Measurements from ENCODE around the gene SETD2. TPM values are rescaled to one million over a fixed set of nuclear protein-coding genes. Genes with fewer than 3 reads are reported as not detected.

SETD2 gene
- total RNA-seq, 4 donors from 2014 or later: 35.7 to 48.5 (median 40.4) TPM

DNA sequence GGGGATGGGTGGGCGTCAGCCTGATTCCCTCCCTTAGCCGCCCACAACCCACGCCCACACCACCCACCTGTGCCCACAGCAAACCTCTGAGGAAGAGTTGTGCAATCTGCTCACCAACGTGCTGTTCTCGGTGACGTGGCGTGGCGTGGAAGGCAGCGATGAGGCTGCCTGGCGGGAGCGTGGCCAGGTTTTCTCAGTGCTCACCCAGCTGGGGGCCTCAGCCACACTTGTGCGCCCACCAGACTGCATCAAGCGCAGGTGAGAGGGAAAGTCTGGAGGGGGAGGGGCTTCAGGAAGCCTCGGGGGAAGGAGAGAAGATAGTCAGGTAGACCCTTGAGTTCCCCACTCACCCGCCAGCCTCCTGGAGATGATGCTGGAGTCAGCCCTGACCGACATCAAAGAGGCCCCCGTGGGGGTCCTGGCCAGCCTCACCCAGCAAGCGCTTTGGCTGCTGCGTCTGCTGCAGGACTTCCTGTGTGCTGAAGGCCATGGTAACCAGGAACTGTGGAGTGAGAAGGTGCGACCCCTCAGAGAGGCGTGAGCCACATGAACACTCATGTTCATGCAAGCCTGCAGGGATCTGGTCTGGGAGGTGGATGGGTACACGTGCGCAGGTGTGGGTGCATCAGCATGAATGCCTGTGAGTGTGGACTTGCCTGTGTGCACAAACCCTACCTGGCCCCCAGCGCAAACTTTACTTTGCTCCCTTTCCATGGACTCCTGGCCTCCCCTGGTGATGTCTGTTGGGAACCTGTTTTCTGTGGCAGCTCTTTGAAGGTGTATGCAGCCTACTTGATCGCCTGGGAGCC, 162.8 kb downstream of the SETD2 start:
- no peak for TF ChIP-seq POLR2A (IDR thresholded peaks at IDR 0.05)
- TF ChIP-seq, protein P1, sequence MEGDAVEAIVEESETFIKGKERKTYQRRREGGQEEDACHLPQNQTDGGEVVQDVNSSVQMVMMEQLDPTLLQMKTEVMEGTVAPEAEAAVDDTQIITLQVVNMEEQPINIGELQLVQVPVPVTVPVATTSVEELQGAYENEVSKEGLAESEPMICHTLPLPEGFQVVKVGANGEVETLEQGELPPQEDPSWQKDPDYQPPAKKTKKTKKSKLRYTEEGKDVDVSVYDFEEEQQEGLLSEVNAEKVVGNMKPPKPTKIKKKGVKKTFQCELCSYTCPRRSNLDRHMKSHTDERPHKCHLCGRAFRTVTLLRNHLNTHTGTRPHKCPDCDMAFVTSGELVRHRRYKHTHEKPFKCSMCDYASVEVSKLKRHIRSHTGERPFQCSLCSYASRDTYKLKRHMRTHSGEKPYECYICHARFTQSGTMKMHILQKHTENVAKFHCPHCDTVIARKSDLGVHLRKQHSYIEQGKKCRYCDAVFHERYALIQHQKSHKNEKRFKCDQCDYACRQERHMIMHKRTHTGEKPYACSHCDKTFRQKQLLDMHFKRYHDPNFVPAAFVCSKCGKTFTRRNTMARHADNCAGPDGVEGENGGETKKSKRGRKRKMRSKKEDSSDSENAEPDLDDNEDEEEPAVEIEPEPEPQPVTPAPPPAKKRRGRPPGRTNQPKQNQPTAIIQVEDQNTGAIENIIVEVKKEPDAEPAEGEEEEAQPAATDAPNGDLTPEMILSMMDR (IDR thresholded peaks at IDR 0.05 in 4 of 5, conservative IDR thresholded peaks at IDR 0.05 in 1 of 5): no peak
- DNase-seq: no peak
- H3K27ac ChIP-seq: no peak overlapping the region
- no peak for ATAC-seq
- no peaks in the 10 kb centered on the region for H3K27me3 ChIP-seq
- peaks cover 0 to 29% of the 10 kb centered on the region in 2 donors for H3K36me3 ChIP-seq
- intact Hi-C loops (cut with DNase I; ENCODE audit: low total_unique reads): no loop called here
- H3K4me3 ChIP-seq: no peak overlapping the region
- H3K4me1 ChIP-seq: no peaks in the 10 kb centered on the region
- H3K9me3 ChIP-seq: no peaks in the 10 kb centered on the region
- in situ Hi-C loops (cut with MboI; ENCODE audit: low sequenced_read_pairs in 4 of 4): loop anchor here in 1 of 4 donors (25.0 kb wide), 1 partner anchor 314 kb away; the partner anchor contains the start of gene ALS2CL

DNA sequence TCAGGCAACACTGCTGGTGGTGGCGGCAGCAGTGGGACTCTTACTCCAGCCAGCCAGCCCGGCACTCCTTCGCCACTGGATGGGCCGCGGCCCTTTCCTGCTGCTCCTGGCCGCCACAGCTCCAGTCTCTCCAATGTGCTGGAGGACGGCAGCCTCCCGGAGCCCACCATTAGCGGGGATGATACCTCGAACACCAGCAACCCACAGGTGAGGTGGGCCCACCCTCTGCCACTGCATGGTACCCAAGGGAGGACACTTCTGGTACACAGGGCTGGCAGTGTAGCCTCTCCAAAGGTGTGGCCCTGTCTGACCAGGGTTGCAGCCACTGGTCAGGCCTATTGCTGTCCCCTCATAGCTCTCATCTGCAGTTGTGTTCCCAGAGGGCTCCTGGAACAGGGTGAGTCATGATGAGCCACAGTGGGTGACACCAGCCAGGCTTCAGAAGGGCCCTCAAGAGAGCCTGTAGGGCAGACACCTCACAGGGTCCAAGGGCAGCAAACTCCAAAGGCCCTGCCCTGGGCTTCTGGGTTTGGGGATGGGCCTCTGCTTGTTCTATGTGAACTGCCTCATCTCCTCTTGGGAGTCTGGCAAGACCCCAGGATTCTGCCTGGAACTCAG, 163.6 kb downstream of the SETD2 start:
- TF ChIP-seq, protein P1 (IDR thresholded peaks at IDR 0.05 in 4 of 5, conservative IDR thresholded peaks at IDR 0.05 in 1 of 5): no peak
- TF ChIP-seq POLR2A (IDR thresholded peaks at IDR 0.05): no peak
- Histone ChIP-seq H3K9me3 (no peaks in the 10 kb centered on the region), H3K27me3 (no peaks in the 10 kb centered on the region), H3K4me3 (no peak overlapping the region), H3K4me1 (no peaks in the 10 kb centered on the region), H3K27ac (no peak overlapping the region), H3K36me3 (peaks cover 0 to 29% of the 10 kb centered on the region in 2 donors)
- intact Hi-C loops (cut with DNase I; ENCODE audit: low total_unique reads) (no loop called here), in situ Hi-C loops (cut with MboI; ENCODE audit: low sequenced_read_pairs in 4 of 4) (loop anchor here in 1 of 4 donors (25.0 kb wide), 1 partner anchor 313 kb away; the partner anchor contains the start of gene ALS2CL)
- DNase-seq (no peak), ATAC-seq (no peak)

DNA sequence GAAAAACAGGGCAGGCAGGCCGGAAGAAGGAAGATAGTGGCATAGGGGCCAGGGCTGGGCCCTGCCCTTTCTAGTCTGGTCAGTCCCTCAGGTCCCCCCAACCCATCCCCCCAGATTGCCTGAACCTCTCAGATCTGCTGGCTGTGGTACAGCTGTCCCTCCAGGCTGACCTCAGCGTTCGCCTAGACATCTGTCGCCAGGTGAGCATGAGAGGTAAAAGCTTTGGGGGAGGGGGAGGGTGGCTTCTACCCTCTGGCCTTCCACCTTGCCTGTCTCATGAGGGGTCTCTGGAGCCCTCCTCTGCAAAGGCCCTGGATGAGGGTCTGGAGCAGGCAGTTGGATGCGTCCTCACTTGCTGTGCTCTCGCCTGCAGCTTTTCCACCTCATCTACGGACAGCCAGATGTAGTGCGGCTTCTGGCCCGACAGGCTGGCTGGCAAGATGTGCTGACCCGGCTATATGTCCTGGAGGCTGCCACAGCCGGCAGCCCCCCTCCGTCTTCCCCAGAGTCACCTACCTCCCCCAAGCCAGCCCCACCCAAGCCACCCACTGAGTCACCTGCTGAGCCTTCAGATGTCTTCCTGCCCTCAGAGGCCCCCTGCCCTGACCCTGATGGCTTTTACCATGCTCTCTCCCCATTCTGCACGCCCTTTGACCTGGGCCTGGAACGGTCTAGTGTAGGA, 164.3 kb downstream of the SETD2 start:
- no peak for TF ChIP-seq POLR2A (IDR thresholded peaks at IDR 0.05)
- TF ChIP-seq, protein P1 (IDR thresholded peaks at IDR 0.05 in 4 of 5, conservative IDR thresholded peaks at IDR 0.05 in 1 of 5): no peak
- H3K9me3 ChIP-seq: no peaks in the 10 kb centered on the region
- DNase-seq: no peak
- no peak for ATAC-seq
- peaks cover 0 to 32% of the 10 kb centered on the region in 2 donors for H3K36me3 ChIP-seq
- H3K4me1 ChIP-seq: no peaks in the 10 kb centered on the region
- H3K27ac ChIP-seq: no peak overlapping the region
- in situ Hi-C loops (cut with MboI; ENCODE audit: low sequenced_read_pairs in 4 of 4): loop anchor here in 1 of 4 donors (25.0 kb wide), 1 partner anchor 312 kb away; the partner anchor contains the start of gene ALS2CL
- intact Hi-C loops (cut with DNase I; ENCODE audit: low total_unique reads): loop anchor here (5.0 kb wide), 1 partner anchor 292 kb away; no protein-coding TSS in a partner anchor
- no peaks in the 10 kb centered on the region for H3K27me3 ChIP-seq
- H3K4me3 ChIP-seq: no peak overlapping the region

DNA sequence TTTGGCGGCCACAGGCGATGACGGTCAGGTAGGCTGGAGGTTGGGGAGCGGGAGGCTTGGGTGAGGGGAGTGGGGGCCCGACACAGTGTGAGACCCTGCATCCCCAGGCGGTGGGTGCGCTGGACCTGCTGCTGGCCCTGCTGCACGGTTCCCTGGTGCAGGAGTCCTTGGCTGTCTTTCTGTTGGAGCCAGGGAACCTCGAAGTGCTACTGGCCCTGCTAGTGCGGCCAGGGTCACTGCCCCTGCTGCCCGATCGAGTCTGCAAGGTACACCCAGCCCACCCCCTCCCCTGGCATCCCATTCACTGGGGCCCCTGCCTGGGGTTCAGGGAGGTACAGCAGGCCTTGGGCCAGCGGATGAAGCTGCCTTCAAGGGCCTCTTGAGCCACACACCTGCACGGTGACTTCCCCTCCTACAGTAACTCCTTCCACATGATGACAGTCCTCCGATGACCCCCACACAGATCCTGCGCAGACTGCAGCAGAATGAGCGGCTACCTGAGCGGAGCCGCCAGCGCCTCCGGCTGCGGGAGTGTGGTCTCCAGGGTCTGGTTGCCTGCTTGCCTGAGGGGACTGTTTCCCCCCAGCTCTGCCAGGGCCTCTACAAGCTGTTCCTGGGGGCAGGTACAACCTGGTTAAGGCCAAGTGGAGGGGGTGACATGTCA, 164.9 kb downstream of the SETD2 start:
- no peak overlapping the region for H3K4me3 ChIP-seq
- in situ Hi-C loops (cut with MboI; ENCODE audit: low sequenced_read_pairs in 4 of 4) (no loop called here), intact Hi-C loops (cut with DNase I; ENCODE audit: low total_unique reads) (loop anchor here (1.0 to 5.0 kb wide), 2 partner anchors 76 to 292 kb away; no protein-coding TSS in a partner anchor)
- peaks cover 0 to 32% of the 10 kb centered on the region in 2 donors for H3K36me3 ChIP-seq
- H3K27ac ChIP-seq: no peak overlapping the region
- no peaks in the 10 kb centered on the region for H3K9me3 ChIP-seq
- ATAC-seq: no peak
- no peaks in the 10 kb centered on the region for H3K27me3 ChIP-seq
- no peak for DNase-seq
- TF ChIP-seq POLR2A (IDR thresholded peaks at IDR 0.05): no peak
- TF ChIP-seq, protein P1 (IDR thresholded peaks at IDR 0.05 in 4 of 5, conservative IDR thresholded peaks at IDR 0.05 in 1 of 5): peak in 1 of 5 experiments; percentile 6
- no peaks in the 10 kb centered on the region for H3K4me1 ChIP-seq

All from gastrocnemius medialis (tissue), 4 donors.